GM12874 (cell line): ENCODE data around the gene CELF4.

Experiments used
- TF ChIP-seq, protein P1 (sequence below): IDR thresholded peaks from 2 replicates; pipeline ENCODE4 v1.5.1; 2011; ENCODE audit warnings: low read depth, mild to moderate bottlenecking, control low read depth, low read length, moderate library complexity; ENCODE audit not compliant: insufficient read depth

CELF4 gene

DNA sequence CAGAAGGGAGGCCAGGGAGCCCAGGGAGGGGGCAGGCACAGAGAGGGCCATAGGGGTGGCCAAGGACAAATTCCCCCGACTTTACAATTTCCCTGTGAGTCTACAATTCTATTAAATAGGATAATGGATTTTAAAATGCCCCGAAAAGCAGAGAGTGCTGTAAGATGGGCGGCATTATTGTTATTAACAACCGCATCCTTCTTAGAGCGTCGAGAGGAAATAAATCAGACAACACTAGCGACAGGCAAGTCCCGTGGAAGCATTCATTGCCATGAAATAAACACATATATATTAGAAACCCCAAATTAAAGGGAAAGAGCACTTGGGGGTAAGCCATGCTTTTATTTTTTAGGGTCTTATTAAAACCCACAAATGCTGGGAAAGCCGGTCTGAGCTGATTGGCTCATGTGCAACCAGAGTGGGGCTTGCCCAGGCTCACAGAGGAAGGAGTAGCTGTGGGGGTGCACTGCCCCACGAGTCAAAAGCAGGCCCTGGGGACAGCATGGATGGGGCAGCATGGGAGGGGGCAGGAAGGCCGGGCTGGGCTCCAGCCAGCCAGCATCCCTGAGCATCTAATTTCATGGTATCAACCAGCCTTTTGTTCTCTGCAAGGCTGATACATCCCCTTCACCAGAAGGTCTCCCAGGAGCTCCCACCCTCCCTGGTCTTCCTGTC, 187.1 kb downstream of the CELF4 start:
- TF ChIP-seq, protein P1, sequence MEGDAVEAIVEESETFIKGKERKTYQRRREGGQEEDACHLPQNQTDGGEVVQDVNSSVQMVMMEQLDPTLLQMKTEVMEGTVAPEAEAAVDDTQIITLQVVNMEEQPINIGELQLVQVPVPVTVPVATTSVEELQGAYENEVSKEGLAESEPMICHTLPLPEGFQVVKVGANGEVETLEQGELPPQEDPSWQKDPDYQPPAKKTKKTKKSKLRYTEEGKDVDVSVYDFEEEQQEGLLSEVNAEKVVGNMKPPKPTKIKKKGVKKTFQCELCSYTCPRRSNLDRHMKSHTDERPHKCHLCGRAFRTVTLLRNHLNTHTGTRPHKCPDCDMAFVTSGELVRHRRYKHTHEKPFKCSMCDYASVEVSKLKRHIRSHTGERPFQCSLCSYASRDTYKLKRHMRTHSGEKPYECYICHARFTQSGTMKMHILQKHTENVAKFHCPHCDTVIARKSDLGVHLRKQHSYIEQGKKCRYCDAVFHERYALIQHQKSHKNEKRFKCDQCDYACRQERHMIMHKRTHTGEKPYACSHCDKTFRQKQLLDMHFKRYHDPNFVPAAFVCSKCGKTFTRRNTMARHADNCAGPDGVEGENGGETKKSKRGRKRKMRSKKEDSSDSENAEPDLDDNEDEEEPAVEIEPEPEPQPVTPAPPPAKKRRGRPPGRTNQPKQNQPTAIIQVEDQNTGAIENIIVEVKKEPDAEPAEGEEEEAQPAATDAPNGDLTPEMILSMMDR: no peak

DNA sequence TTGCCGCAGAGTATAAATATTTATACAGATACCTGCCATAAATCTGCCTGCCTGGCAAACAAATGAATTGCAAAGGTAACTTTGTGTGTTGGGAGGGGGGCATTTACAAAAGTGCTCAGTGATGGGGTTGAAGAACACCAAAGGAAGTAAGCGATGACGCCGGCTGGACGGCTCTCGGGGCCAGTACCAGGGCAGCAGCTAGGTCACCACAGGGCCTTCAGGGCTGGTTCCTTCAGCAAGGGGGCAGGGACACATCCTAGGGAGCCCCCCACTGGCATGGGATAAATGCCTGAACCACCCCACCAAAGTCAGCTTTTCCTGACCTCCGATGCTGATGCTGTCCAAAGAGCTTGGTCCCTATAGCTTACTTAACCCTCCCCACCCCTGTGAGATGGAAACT, 190.4 kb downstream of the CELF4 start:
- TF ChIP-seq, protein P1: no peak

DNA sequence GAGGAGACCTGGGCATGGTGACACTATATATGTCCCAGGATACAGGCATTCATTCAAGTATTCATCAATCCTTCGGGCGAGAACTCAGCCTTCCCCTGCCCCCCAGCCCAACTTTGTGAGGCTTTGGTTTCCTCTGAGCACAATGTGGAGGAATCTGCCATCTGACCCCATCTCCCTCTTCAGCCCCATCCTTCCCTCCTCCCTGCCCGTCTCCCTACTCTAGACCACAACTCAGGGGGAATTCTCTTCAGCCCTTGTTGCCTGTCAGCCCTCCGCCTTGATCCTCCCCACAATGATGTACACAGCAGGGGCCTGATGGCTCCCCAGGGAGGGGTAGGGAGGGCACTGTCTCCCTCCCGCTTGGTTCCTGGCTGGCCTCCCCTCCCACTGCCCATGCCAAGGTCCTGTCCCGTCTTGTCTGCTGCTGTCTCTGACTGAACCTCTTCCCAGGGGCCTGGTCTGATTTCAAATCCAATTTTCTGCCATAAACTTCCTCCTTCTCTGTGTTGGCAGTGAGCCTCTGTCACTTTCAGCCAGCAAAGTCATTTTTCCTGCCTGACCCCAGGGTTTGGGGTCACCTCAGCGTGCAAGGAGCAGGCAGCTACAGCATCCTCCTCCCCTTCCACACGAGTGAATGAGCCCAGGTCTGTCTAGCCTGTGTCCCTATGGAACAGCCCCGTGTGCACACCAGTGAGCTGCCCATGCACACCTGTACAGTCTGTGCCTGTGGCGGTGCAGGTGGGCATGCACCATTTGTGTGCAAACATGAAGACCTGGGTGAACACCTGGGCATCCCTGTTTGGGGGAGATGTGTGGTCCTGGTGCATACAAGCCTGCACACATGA, 197.3 kb downstream of the CELF4 start:
- TF ChIP-seq, protein P1: no peak

DNA sequence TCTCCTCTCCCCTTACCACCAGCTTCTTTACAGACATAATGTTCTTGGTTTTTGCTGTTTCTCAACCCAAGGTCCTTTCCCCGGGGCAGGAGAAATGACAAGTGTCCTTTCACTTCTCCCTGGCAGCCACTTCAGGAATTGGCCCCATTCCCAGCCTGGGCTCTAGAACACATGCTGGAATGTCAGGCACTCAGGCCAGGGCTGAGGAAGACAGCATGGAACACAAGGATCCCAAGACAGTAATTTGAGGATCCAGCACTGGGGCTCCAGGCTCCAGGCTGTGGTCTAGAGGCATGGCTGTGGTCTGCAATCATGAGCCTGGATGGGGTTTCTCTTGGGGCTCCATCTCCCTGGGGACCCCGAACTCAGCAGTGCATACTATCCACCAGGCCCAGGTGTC, 201.4 kb downstream of the CELF4 start:
- TF ChIP-seq, protein P1: no peak

DNA sequence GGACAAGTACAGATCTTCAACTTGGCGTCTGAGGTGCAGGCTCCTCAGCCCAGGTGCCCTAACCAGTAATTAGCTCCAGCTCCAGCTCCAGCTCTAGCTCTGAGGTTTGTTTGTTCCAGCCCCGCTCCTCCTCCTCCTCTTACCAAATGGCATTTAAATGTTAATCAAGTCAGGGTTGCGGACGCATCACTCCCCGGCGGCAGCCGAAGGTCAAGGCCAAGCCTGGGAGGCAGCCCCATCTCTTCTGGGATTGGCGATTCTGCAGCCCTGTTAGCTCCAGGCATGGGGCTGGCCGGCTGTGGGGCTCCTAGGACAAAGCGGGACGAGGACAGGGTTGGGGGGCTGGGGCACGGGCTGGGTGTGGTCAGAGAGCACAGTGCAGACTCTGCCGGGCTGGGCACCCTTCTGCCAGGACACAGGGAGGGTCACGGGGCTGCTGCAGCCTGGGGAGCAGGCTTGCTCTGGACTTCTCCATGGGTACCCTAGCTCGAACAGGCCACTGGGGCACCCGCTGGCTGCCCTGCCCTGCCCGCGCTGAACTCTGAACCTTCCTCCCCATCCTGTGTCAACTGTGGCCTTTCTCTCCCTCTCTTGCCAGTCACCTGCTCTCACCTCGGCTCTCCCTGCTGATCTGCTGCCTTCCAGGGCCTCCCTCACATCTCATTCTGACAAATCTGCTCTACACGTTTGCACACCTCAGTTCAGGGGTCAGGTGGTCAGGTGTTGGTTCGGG, 203.3 kb downstream of the CELF4 start:
- TF ChIP-seq, protein P1: no peak

DNA sequence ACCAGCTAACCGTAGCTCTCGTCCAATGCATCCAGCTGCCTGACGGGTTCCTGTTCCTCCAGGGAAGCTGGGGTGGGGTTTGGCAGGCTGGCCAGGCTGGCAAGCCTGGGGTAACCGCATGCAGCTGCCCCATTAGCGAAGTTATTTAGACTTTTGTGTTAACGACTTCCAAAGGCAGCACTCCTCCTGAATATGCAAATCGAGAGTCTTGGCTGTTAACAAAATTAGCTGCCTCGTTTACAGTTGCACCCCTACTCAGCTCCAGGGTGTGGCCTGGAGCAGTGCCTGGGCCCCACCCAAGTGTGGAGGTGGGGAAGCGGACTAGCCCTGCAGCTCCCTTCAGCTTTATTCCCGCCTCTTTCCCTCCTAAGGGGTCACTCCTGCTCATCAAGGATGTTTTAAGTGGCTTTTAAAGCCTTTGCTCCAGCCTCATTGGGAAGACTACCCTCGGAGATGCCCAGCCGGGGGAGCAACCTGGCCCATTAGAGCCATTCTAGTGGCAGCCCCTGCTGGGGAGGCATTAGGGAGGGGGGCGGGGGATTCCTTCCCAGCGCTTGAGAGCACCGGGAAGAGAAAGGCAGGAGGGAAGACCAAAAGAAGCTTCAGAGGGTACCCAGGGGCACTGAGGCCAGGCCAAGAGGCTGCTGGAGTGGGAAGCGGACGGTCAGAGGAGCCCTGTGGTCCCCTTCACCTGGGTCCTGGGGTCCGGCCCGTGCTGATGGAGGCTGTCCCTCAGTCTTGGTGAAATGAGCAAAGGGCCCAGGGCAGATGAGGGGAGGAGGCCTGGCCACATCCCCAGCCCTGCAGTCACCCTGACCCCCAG, 204.1 kb downstream of the CELF4 start:
- TF ChIP-seq, protein P1: no peak
